HS-5 (cell line): ENCODE measurements around the gene GPR85.
A peak's percentile ranks its signal among the peaks of the same experiment; 100 is the strongest.
"Not testable (repeated sequence)": the region's sequence is repeated elsewhere in the genome, so short reads cannot be mapped to it uniquely, and the experiment has no call there.

ENCODE experiments used
- DNase-seq: peaks from one replicate; pipeline ENCODE4 v3.0.0-alpha.2; 2012; ENCODE audit warnings: low read depth

The GPR85 gene

GRCh38 chr7:113086431-113086888 is at the start of gene GPR85:
Gene GPR85, minus strand, starts transcription at chr7:113086827. Its CDS starts 2,106 bp downstream, at chr7:113084721.
- DNase-seq, result peak; percentile 13

GRCh38 chr7:113134025-113134424 is 47.4 kb upstream of the GPR85 start:
- DNase-seq, result no peak

GRCh38 chr7:113131367-113131766 is 44.7 kb upstream of the GPR85 start:
- DNase-seq, result no peak

- DNase-seq, result peak; percentile 16
These were observed 41.4 kb upstream of the GPR85 start for GRCh38 chr7:113128031-113128430.

DNA sequence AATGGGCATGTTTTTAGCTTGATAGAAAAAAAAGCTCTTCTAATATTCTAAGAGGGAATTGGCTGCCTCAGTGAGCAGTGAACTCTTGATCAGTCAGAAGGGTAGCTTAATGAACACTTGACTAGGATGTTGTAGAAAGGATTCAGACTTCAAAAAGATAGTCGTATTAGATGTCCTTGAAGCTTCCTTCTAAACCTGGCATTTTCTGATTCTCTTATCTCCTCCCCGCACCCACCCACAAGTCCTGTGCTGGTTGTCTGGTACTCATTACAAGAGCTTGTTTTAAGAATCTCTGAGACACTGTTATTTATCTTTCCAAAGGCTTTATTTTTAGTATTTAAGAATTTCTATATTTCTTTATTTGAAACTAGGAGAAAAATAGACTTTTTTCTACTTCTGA is 39.1 kb upstream of the GPR85 start:
- DNase-seq, result no peak

- no peak for DNase-seq
These were observed 36.1 kb upstream of the GPR85 start for GRCh38 chr7:113122744-113123143.

- DNase-seq, result no peak
These were observed 34.0 kb upstream of the GPR85 start for GRCh38 chr7:113120647-113121046.

- no peak for DNase-seq
These were observed 32.8 kb upstream of the GPR85 start for GRCh38 chr7:113119429-113119828.

- peak; percentile 42 for DNase-seq
These were observed 31.7 kb upstream of the GPR85 start, which contains the start of gene SMIM30 for GRCh38 chr7:113118074-113118959. Gene SMIM30, minus strand, starts transcription at chr7:113118554. Its CDS starts 976 bp downstream, at chr7:113117578.

DNA sequence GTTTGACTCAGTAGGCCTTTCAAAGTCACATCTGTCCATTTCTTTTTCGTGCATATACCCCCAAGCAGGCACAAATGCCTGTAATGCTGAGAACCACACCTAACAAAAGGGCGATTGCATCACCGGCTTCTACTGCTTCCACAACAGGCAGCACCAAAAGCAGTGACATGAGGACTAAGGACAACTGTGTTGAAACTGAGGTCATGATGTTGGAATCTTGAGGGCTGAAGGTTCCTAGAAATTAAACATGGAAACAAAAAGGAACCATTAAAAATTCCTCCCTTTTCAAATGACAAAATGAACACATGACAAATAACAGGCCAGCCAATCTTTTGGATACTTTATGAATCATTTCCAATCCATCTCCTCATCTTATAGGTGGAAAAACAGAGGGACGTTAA is 30.7 kb upstream of the GPR85 start:
- not testable (repeated sequence) for DNase-seq

DNA sequence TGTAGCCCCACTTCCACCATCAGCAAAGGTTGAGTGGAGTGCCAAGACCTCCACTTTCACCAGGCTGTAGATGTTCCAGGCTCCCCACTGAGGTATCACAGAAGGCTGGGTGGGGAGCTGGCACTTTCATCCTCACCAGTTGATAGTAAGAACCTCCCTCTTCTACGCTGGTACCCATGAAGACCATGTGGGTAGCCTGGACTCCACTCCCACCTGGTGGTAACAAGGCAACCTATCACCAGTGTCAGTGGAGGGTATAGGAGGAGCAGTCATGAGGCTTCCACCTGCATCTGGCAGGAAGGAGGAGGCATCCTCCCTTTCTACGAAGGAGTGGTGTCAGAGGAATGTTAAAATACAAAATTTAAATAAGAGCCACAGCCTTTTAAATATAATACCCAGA is 27.3 kb upstream of the GPR85 start:
- DNase-seq, result no peak

DNA sequence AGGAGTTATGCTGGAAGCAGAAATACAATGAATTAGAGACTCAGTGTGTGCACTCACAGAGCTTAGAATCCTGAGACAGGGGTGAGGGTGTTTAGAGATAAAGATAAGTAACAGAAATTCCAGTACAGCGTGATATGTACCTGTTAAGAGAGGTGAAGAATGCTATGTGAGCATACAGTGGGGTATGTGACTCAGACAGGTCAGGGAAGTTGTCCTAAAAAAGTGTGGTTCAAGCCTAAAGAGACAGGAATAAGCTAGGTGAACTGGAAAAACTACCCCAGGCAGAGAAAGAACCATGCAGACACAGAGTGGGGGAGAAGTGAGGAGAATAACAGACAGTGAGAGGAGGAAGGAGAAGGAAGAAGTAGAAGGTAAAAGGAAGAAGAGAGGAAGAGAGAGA is 23.1 kb upstream of the GPR85 start:
- DNase-seq, result no peak

- DNase-seq, result no peak
These were observed 13.5 kb upstream of the GPR85 start for GRCh38 chr7:113100121-113100603.

DNA sequence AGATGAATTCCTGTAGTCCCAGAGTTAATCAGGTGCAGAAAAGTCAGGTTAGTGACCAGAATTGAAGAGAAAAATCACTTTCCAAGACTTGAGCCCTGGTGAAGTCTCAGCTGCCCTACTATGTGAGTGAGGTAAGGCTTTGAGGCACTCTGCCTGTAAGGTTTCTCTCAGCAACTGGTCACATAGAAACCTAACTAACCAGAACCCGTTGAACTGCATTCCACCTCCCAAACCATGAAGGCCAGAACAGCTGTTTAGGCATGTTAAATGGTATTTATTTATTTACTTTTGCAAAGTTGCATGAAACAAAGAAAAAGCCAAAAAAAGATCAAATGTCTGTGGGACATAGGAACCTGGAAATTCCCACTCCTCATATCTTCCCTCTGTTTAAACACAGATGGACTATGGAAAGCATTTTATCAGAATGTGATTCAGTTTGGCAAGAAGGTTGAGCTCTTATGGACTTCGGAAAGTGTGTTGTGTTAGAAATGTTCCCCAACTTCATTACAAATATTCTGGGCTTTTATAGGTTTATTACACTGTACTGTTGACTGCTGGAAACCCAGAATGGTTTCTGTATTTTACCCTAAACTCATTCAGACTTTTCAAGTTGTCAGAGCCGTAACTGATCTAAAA is 12.8 kb upstream of the GPR85 start:
- no peak for DNase-seq

- DNase-seq, result no peak
These were observed 8.1 kb upstream of the GPR85 start for GRCh38 chr7:113094517-113095249.

- DNase-seq, result no peak
These were observed 6.9 kb upstream of the GPR85 start for GRCh38 chr7:113093561-113093960.

DNA sequence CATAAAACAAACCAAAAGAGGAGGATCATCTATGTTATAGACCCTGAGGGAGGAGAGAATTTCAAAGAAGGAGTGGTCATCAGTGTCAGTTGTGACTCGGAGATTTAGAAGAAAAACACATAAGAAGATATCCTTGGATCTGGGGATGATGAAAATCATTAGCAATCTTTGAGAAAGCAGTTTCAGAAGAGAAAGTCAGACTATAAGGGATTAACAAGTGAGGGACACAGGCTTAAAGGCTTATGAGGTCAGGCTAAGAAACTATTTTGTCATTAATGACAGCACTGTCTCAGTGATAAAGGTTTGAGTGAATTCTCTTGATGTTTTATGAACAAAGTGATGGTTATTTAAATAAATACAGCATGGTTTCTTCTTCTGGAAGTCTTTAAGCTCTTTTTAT is 6.1 kb upstream of the GPR85 start:
- DNase-seq, result no peak

GRCh38 chr7:113087071-113087998 is 708 bp upstream of the GPR85 start:
- peak; percentile 73 for DNase-seq

DNA sequence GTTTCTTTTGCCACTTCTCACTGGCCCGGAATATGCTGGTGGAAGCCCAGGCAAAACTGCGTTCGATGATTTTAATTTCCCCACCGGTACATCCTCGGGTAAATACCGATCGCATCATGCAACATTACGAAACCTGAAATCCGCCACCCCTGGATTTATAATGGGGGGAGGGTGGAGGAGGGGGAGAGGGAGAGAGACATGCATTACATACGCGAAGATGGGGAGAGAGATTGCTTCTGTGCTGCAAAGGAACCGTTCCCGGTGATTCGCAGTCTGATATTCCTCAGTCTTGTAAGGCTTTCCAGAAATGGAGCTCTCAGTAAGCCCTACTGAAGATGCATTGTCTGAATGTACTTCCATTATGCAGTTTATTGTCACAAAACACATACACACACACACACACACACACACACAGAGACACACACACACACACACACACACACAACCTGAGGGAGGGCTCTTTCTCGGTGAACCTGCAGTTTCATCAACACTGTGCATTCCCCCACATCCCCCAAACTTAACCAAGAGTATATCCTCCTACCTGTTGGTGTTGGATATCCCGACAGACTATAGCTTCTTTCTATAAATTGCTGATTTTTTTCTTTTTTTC is 741 bp downstream of the GPR85 start:
- peak; percentile 4 for DNase-seq

- no peak for DNase-seq
These were observed 2.0 kb downstream of the GPR85 start for GRCh38 chr7:113084496-113085172.
